GM18499 (cell line): ENCODE data around the gene METTL21A.

Experiments used
- ATAC-seq: cut with Tn5 transposase; IDR thresholded peaks from one replicate; pipeline ENCODE4 v1.9.1; 2021; ENCODE audit warnings: moderate number of reproducible peaks; ENCODE audit not compliant: insufficient read depth, unreplicated experiment

The METTL21A gene

GRCh38 chr2:207565736-207566500 is 59.3 kb downstream of the METTL21A start:
- no peak for ATAC-seq
